ENCODE measurements around the gene UBE2K.

- TF ChIP-seq CTCF (conservative IDR thresholded peaks at IDR 0.05; ENCODE audit: low read depth, low read length) (no peak), EZH2 (IDR thresholded peaks at IDR 0.05; ENCODE audit: low read length, unreplicated experiment) (no peak), EZH2phosphoT487 (IDR thresholded peaks at IDR 0.05; ENCODE audit: borderline replicate concordance, low read length) (no peak)
Measured at GRCh38 chr4:39655211-39655610, 42.7 kb upstream of the UBE2K start.

Measured in PC-3 (cell line).